ENCODE data around the gene SLC22A6.

Gene SLC22A6, protein sequence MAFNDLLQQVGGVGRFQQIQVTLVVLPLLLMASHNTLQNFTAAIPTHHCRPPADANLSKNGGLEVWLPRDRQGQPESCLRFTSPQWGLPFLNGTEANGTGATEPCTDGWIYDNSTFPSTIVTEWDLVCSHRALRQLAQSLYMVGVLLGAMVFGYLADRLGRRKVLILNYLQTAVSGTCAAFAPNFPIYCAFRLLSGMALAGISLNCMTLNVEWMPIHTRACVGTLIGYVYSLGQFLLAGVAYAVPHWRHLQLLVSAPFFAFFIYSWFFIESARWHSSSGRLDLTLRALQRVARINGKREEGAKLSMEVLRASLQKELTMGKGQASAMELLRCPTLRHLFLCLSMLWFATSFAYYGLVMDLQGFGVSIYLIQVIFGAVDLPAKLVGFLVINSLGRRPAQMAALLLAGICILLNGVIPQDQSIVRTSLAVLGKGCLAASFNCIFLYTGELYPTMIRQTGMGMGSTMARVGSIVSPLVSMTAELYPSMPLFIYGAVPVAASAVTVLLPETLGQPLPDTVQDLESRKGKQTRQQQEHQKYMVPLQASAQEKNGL

DNA sequence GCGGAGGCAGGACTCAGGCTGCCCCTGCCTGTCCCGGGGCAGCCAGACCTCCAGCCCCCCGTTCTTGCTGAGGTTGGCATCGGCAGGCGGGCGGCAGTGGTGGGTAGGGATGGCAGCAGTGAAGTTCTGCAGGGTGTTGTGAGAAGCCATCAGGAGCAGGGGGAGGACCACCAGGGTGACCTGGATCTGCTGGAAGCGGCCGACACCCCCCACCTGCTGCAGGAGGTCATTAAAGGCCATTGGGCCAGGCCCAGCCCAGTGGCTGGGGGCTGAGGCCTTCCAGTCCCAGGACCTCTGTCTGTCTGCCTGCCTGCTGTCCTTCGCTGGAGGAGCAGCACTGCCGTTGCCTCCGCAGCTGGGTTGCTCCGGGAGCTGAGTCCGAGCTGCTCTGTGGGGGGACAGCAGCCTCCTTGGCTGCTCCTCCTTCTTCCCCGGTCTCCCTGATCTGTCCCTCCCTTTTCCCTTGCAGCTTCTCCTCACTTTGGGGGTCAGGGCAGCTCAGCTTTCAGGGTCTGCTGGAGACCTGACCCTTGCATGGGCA lies at the start of gene SLC22A6:
SLC22A6 (minus strand) TSS at position 517 of the 541 bp plus-strand sequence; CDS start at position 240, 277 bp downstream.
- no peak for DNase-seq

DNA sequence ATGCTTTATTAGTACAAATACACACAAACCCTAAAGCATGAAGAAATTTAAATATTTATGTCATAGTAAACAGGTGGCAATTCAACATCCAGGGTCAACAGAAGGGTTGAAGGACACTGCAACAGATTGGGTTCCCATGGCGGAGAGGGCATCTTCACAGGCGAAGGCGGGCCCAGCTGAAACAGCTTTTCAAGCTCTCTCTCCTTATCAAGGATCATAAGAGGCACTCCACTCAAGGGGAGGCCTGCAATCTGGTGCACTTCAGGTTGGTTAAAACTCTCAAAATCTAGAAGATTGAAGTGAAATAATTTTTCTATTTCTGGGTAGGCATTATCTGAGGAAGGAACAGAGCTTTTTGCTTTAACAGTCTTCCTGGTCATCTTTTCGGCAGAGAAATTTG lies 47.7 kb upstream of the SLC22A6 start:
- no peak for DNase-seq

DNA sequence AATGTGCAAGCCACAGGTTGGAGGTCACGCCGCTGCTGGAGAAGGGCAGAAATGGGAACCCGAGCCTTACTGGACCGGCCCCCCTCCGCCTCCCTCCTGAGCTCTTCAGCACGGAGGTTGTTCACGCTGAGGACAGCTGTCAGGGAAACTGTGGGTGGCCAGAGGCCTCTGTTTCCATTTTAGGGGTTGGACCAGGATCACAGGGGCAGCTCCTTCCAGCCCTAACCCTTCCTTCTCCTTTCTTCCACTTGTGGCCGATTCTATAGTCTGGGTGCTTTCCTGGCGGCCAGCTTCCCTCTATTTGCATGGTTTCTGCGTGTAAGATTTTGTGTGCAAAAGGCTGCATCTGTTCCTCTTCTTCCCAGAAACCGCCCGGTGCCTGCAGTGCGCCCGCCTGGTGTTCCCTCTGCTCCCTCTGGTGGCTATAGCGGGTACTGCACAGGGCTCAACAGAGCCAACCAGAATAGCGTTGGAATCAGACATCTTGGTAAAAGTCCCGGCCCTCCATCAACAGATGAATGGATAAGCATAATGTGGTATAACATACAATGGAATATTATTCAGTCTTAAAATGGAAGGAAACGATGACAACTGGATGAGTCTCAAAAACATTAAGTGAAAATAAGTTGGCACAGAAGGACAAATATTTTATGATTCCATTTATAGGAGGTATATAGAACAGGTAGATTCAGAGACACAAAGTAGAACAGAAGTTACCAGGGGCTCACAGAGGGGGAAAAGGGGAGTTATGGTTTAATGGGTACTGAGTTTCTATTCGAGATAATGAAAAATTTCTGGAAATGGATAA lies 39.3 kb upstream of the SLC22A6 start:
- peak; percentile 86 for DNase-seq

DNA sequence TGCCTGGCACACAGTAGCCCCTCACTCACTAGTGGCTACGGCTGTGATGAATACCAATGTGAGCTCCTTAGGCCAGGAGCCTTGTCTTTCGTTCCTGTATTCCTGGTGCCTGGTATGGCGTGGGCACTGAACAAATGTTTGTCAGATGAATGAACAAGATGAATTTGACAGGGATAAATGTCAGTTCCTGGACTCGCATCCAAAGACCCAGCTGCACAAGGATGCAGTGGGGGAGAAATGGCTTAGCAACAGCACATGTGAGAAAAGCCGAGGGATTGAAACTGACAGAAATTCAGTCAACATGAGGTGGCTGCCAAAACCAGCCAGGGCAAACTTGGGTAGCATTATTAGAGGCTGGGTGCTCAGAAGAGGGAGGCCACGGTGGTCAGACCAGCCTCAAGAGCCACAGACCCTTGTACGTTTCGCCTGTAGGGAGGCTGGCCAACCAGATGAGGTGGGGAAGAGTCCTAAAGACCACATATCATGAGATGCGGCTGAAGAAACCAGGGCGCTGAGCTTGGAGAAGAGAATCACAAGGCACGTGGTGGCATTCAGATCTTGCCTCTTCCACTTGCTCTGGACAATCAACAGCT lies 38.6 kb upstream of the SLC22A6 start:
- no peak for DNase-seq

DNA sequence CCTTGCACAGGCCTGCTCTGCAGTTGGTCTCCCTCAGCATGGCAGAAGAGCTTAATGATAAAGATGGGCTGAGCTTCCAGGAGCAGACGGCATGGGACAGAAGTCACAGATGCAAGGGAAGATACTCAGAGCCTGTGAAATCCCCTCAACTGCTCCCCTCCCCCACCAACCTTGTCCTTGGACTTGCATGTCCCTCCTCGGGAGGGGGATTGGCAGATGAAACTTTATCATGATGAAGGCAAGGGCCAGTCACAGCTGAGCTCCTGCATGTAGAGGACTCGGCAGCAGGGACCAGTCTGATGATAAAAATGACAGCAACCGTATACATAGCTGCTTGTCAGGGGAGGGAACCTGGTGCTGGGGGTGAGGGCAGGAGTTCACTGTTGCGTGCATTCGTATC lies 37.7 kb upstream of the SLC22A6 start:
- DNase-seq = no peak

DNA sequence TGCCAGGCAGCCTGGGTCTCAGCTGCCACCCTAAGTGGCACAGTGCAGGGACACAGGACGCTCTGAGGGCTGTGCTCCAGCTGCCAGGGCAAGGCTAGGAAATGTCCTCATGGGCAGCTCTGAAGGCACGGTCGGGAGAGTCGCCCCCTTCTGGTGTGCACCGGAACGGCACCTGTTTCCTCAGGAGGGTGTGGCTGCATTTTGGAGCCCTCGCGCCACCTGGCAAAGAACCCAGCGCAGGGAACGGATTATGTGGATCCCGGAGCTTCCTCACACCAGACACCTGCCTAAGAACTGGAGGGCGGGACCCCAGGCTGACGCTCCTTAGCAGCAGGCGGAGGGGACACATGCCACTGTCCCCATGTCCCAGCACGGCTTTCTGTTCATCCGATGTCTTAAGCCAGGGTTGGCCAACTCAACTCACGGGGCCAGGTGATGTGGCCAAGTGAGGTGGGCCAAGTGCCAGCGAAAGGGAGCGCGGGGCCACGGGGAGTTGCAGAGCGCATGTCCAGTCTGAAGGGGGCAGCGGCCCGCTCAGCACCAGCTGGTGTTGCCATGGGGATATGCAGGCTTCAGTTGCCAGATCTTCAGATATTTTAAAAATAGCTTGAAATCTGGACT lies 36.0 kb upstream of the SLC22A6 start:
- DNase-seq = peak; percentile 71

DNA sequence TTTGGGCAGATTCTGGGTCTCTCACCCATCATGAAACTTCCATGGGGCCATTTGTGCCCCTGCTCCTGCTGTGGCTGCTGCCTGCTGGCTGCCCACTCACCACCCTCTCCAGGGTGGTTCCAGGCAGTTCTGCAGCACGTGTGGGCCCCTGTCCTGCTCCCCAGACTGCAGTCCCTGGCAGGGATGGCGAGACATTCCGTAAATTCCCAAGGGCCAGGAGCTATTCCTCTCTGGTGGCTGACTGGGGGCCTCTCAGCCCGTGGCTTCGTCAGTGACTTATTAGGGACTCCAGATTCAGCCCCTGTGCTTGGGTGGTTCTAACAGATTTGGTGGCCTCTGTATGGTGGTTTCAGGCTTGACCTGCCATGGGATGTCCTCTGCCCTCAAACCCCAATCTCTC lies 34.7 kb upstream of the SLC22A6 start:
- no peak for DNase-seq

DNA sequence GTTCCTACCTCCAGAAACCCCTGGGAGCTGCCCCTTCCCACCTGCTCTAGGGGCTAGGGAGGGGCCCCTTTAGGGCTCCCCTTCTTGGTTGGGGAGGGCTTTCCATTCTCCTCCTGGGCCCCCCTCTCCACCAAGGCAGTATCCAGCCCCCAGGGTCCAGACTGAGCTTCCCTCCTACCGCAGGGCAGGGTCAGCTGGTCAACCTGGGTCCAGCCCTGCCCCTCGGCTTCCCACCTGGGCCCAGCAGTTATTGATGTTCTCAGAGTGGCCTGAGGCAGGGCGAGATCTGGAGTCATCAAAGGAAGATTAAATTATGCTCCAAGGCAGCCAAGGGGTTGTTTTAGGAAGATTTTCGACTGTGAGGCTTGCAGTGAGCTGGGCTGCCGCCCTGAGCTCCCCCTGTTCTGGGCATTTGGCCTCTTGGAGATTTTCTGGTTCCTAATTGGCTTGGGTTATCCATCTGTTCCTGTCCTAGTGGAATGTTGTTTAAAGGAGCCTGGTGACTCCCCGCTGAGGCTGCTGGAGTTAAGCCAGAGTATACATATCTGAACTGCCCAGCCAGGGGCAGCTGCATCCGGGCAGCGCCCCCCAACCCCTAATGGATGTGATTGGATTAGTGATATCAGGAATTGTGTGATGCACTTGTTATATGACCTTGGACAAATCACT lies 32.7 kb upstream of the SLC22A6 start:
- DNase-seq = no peak

DNA sequence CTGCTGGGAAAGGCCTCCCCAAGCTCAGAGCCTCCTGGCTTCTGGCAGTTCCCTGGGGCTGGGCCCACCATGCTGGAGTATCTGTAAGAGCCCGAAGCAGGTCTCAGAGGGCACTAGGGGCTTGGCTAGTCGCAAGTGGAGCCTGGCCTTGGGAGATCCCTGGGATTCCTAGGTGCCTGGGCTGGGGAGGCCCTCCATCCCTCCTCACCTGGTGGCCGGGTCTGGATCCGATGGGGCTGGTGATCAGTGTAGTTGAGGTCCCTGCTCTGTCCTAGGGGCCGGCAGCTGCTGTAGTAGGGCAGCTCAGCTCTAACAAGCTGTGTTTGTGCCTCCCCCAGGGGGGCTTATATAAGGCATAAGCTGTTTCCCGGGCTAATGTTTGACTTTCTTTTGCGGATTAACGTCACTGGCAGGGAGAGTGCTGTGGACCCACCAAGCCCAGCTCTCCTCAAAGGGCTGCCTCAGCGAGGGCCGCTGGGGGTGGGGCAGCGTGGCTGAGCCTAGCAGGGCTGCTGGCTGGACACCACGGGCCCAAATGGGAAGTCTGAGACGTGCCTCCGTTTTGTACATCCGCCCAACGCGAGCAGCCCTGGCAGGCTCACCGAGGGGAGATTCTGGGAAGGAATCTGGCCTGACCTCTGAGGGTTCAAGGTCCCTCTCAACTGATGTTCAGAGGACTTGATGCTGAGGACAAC lies 30.9 kb upstream of the SLC22A6 start, which contains the start of gene SLC22A8:
SLC22A8 (minus strand) TSS at position 321 of the 695 bp plus-strand sequence. CDS start 883 bp downstream, outside the sequence.
- no peak for DNase-seq

DNA sequence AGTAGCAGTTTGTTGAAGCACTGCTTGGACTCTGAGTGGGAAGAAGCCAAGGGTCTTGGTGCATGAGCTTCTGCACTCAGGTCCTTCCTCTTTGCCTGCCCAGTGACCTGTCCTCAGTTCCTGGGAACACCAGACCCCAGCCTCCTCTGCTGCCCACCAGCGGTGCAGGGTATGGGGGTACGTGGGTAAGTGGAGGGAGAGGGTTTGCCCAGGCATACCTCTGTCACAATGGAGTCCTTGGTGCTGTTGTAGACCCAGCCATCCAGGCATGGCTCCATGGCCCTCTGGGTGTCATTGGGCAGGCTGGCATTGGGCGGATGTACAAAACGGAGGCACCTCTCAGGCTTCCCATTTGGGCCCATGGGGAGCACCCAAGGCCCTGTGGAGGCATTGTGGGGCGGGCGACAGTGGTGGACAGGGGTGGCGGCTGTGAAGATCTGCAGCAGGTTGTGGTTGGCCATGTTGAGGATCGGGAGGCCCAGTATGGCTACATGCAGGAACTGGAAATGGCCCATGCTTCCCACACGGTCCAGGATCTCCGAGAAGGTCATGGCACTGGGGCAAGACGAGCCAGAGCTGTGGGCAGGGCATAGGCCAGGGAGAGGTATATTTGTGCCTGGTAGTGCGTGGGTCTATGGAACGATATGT lies 29.8 kb upstream of the SLC22A6 start:
- no peak for DNase-seq

DNA sequence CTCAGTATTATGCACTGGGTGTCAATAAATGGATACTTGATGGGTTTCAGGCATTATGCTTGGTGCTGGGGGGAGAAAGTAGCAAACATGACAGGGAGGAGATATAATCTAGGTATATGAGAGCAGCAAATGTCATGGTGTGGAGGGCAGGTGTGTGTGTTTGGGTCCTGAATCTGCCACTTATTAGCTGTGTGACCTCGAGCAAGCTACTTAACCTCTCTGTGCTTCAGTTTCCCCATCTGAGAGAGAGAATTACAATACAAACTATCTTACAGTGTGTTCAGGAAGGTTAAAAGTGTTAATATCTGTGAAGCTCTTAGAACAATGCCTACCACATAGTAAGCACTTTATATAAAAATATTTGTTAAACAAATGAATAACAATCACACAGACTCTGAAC lies 28.1 kb upstream of the SLC22A6 start:
- DNase-seq = no peak

DNA sequence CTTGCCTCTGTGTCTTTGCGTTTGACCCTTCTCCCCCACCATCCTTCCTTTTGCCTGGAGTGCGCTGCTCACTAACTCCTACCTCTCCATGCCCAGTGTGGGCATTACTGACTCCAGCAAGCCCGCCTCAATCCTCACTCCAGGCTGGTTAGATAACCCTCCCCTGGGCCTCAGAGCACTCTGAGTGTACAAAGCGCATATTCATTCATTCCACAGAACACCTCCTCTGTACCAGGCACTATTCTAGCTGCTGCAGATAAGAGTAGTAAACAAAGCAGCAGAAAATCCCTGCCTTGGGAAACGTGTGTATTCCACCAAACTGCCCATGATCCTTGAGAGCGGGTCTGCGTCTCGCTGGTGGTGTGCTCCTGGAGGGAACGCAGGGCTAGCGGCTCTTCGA lies 27.7 kb upstream of the SLC22A6 start:
- no peak for DNase-seq

DNA sequence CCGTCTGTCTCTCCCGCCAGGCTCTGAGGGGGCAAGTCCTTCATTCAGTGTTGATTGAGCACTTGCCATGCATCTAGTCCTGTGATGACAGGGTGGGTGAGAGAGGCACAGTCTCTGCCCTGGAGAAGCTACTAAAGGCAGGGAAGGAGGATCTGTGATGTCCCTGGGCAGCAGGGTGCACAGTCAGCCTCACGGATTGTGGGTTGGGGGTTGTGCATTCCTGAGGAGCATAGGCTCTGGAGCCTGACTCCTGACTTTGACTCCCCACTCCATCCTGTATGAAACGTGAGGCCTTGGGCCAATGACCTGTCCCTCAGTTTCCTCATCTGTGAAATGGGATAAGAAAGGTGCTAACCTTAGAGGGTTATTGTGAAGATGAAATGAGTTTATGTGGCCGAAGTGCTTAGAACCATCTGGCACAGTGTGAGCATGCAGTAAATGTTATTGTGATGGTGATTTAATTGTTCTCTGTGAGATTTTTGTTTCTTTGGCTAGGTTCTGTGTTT lies 26.2 kb upstream of the SLC22A6 start:
- DNase-seq = no peak

DNA sequence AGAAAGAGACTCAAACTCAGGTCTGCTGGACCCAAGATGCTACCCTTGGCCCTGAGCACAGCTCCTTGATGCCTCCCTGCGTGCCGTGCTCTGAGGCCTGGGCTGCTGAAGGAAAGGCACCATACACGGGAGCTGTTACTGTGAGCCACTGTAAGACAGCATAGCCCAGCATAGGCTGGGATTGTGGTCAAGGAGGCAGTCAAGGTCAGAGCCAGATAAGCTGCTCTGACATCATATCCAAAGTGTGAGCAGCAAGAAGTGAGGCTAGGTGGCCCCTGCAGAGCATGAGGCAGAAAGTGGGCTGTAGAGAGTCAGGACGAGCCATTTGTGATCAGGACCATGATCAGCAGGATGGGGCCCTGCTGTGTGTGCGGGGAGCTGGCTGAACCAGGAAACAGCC lies 23.2 kb upstream of the SLC22A6 start:
- no peak for DNase-seq

DNA sequence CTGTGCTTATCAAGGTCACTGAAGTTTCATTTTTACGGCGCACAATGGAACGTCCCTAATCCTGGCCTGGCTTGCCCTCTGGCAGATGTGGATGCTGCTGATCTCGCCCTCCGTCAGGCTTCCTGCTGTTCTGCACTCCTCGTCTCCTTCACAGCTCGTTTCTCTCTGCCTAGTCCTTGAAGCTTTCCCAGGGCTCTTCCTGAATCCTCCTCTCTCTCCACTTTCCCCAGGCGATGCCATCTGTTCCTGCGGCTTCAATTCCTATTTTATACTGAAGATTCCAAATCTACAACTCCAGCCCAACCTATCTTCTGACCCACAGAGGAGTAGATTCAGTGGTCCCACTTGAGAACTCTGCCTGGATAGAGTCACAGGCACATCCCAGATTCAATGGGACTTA lies 16.7 kb upstream of the SLC22A6 start:
- no peak for DNase-seq

DNA sequence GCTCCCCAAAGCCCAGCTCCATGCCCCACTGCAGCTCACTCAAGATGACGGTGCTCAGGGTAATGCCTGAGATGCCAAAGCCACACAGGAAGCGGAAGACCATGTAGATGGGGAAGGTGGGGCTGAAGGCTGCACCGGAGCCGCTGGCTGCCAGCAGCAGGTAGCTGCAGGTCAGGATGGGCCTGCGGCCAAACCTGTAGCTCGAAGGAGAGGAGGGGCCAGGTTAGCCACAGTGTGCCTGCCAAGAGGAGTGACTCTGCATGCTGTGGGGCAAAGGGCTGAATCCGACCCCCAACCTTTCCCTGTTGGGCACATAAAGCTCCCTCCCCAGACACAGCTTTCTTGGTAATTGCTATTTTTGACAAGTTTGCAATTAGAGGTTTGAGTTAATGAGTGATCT lies 14.9 kb upstream of the SLC22A6 start:
- DNase-seq = no peak

DNA sequence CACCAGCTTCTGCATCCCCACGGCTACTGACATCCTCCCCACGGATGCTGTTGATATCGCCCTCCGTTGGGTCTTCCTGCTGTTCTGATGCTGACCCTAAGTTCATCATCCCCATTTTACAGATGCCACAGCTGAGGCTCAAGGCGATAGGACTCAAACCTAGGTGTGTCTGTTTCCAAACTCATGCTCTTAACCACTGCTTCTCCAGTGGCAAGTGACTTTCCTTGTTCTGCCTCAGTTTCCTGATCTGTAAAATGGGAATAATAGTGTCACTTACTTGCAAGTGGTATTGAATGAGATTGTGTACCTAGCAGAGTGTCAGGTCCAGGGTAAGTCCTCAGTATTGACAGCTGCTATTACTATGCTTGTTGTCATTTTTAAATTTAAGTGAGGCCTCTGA lies 14.4 kb upstream of the SLC22A6 start:
- no peak for DNase-seq

DNA sequence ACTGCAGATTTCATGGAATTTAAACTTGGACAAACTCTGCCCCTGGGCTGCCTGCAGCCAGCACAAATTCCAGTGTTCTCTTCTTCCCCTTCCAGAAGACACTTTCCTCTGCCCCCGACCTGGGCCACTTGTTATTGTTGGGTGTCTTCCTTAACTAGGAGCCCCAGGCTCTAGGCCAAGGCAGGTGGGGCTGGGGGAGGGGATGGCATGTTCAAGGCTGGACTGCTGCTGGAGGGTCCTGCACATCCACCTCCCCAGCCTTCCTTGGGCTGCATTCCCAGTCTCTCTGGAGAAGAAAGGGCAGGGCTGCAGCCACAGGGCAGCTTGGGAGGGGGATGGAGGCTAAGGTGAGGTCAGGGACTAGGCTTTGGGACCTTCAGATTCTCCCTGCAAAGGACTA lies 11.5 kb upstream of the SLC22A6 start:
- DNase-seq = no peak

DNA sequence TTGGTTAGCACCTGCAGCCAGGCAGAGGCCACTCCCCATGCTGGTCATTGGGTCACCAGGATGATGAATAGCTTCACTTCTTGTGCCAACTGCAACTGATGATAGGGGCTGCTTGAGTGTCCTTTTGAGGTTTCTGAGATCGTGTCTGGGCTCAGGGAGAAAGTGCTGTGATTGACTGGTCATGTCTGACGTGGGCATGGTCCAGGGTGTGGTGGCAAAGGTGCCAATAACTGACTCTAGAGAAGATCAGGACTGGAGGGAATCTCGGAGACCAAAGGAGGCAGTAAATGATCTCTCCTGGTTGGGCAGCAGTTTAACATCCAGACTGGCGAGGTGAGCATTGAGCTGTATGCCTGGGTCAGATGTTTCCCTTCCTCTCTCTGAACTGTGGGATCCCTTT lies 10.0 kb upstream of the SLC22A6 start:
- no peak for DNase-seq

DNA sequence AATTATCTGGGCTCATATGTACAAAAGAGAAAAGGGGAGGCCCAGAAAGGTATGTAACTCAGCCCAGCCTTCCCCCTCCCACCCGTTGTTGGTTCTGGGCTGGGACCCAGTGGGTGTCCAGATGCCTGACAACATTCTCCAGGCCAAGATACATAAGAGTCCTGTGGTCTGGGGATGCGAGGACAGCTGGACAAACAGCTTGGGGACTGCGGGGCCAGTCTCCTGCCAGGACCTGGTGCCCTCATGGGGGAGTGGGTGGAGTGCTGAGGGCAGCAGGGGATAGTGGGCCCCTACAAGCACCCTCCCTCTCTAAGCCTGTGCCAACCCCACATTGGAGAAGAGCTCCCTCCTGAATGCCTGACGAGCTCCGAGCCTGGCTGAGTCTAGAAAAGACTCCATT lies 3.5 kb upstream of the SLC22A6 start:
- no peak for DNase-seq
